CD4-positive, alpha-beta memory T cell (primary cell): ENCODE results near the gene STX10. TPM values are rescaled to one million over a fixed set of nuclear protein-coding genes. Genes with fewer than 3 reads are reported as not detected.

Experiments used
- CTCF ChIA-PET: fragments of 350-600 bp; sonication (Branson Sonifier 250); formaldehyde crosslinking; loops from one replicate; lab custom pipeline; 2021; ENCODE audit warnings: inconsistent platforms; ENCODE audit not compliant: partially characterized antibody; lab: Charles Lee
- POLR2A ChIA-PET: fragments of 350-600 bp; sonication (Branson Sonifier 250); formaldehyde crosslinking; loops from one replicate; lab custom pipeline; 2021; ENCODE audit not compliant: partially characterized antibody; lab: Charles Lee
- DNase-seq, 5 donors: peaks; one replicate each; pipeline versions ENCODE4 v3.0.0 to v3.0.0-alpha.2; 2020 to 2022; ENCODE audit warnings: mixed read lengths in 1 of 5
- H3K27ac ChIP-seq: one replicate; pipeline ENCODE4 v1.7.0; 2013; ENCODE audit warnings: low read depth, low read length
- H3K27me3 ChIP-seq: 2 replicates; pipeline ENCODE4 v1.7.0; 2013; ENCODE audit warnings: mild to moderate bottlenecking, low read length, moderate library complexity; ENCODE audit not compliant: insufficient read depth
- H3K36me3 ChIP-seq: 2 replicates; pipeline ENCODE4 v1.7.0; 2013; ENCODE audit warnings: mild to moderate bottlenecking, low read length, moderate library complexity; ENCODE audit not compliant: insufficient read depth
- H3K4me1 ChIP-seq: 2 replicates; pipeline ENCODE4 v1.7.0; 2013; ENCODE audit warnings: mild to moderate bottlenecking, low read length, moderate library complexity; ENCODE audit not compliant: insufficient read depth
- H3K4me3 ChIP-seq, 2 donors: one replicate each; pipeline ENCODE4 v1.7.0; 2013; ENCODE audit warnings: low read length in 2 of 2, mild to moderate bottlenecking in 1 of 2
- H3K9me3 ChIP-seq, 2 donors: one replicate each; pipeline ENCODE4 v1.7.0; 2013; ENCODE audit warnings: low read length in 2 of 2, control low read depth in 1 of 2; ENCODE audit not compliant: control insufficient read depth in 1 of 2
- H3K27ac Mint-ChIP-seq, 7 donors: one replicate each; pipeline ENCODE4 v1.8.0; 2020 to 2021; ENCODE audit warnings: mixed read lengths in 7 of 7, mild to moderate bottlenecking in 6 of 7, inconsistent platforms in 3 of 7, moderate library complexity in 3 of 7
- H3K27me3 Mint-ChIP-seq, 2 donors: one replicate each; pipeline ENCODE4 v1.8.0; 2020 to 2021; ENCODE audit warnings: mixed read lengths in 2 of 2
- H3K36me3 Mint-ChIP-seq, 2 donors: one replicate each; pipeline ENCODE4 v1.8.0; 2020 to 2021; ENCODE audit warnings: mixed read lengths in 2 of 2, inconsistent platforms in 1 of 2, mild to moderate bottlenecking in 1 of 2
- H3K4me1 Mint-ChIP-seq, 4 donors: one replicate each; pipeline ENCODE4 v1.8.0; 2020 to 2021; ENCODE audit warnings: mixed read lengths in 4 of 4, mild to moderate bottlenecking in 1 of 4
- H3K4me3 Mint-ChIP-seq, 8 donors: one replicate each; pipeline ENCODE4 v1.8.0; 2020 to 2021; ENCODE audit warnings: mixed read lengths in 8 of 8, mild to moderate bottlenecking in 7 of 8, moderate library complexity in 6 of 8, inconsistent platforms in 3 of 8
- H3K9me3 Mint-ChIP-seq, 8 donors: one replicate each; pipeline ENCODE4 v1.8.0; 2020 to 2021; ENCODE audit warnings: mixed read lengths in 8 of 8, mild to moderate bottlenecking in 5 of 8, inconsistent platforms in 3 of 8, moderate library complexity in 1 of 8
- intact Hi-C: fragments of 100-400 bp; cut with micrococcal nuclease; formaldehyde crosslinking; loops from one replicate; pipeline ENCODE4 v1.15.1; 2023
- polyA plus RNA-seq, 2 donors: library from polyadenylated mRNA; unstranded; fragments of 300-500 nt; fragmentation: Illumina TruSeq; gene quantifications; one replicate each; pipeline ENCODE4 v1.2.3, GENCODE V29; 2021
- total RNA-seq, 2 experiments: library from RNA; stranded (reverse); gene quantifications; one replicate each; pipeline ENCODE4 v1.2.3, GENCODE V29; 2021

STX10 gene
- total and polyA plus RNA-seq, 4 experiments from 2014 or later = 57.9 to 64.2 (median 63.9) TPM

GRCh38 chr19:13094106-13094504 lies 56.1 kb downstream of the STX10 start:
- ChIA-PET POLR2A (interaction anchor here (0.8 to 5.0 kb wide), 10 partner anchors 9 to 209 kb away, joined by 3 to 42 read pairs (median 4); partner anchors contain the start of genes CALR, LYL1 and NACC1), CTCF (interaction anchor here (0.8 to 8.2 kb wide), 12 partner anchors 10 to 129 kb away, joined by 3 to 129 read pairs (median 5); no protein-coding TSS in a partner anchor)
- peaks cover 5 to 10% of the 10 kb centered on the region in 2 donors for H3K27me3 Mint-ChIP-seq
- peaks cover 15% of the 10 kb centered on the region for H3K27me3 ChIP-seq
- no peaks in the 10 kb centered on the region for H3K36me3 Mint-ChIP-seq
- H3K4me3 Mint-ChIP-seq = peak overlapping the region in 4 of 8 donors; percentile 17 to 64 (median 37)
- peak in 2 of 5 donors; percentile 0 to 34 for DNase-seq
- peaks cover 43% of the 10 kb centered on the region for H3K4me1 ChIP-seq
- no peaks in the 10 kb centered on the region for H3K36me3 ChIP-seq
- no peaks in the 10 kb centered on the region for H3K9me3 ChIP-seq
- H3K4me3 ChIP-seq = no peak overlapping the region
- intact Hi-C loops = loop anchor here (1.0 to 5.0 kb wide), 3 partner anchors 62 to 168 kb away; no protein-coding TSS in a partner anchor
- H3K27ac ChIP-seq = no peak overlapping the region
- H3K27ac Mint-ChIP-seq = peak overlapping the region in 3 of 7 donors; percentile 25 to 68 (median 29)
- peaks cover 13 to 42% (median 21%) of the 10 kb centered on the region in 4 donors for H3K4me1 Mint-ChIP-seq
- H3K9me3 Mint-ChIP-seq = peaks cover 0 to 1% (median 0%) of the 10 kb centered on the region in 8 donors

Other genes with a start within 250 kb of the STX10 start
- gene SYCE2, start 231.1 kb downstream of the STX10 start, total RNA-seq = under 1 TPM in 1 of 2 experiments, not detected in 1; 0.79 TPM
- gene SYCE2, start 231.1 kb downstream of the STX10 start, polyA plus RNA-seq = not detected
- 10 to 100 TPM; 53.8 to 59.1 TPM for gene FARSA, start 216.7 kb downstream of the STX10 start, total RNA-seq
- 10 to 100 TPM; 63.2 to 68.1 TPM for gene FARSA, start 216.7 kb downstream of the STX10 start, polyA plus RNA-seq
- gene CALR, start 211.8 kb downstream of the STX10 start, total RNA-seq = 100 to 1,000 TPM; 484 to 499 TPM
- 100 to 1,000 TPM in 1 of 2 donors, 10 to 100 TPM in 1; 87.5 to 151 TPM for gene CALR, start 211.8 kb downstream of the STX10 start, polyA plus RNA-seq
- 10 to 100 TPM; 88.6 to 98.4 TPM for gene RAD23A, start 204.5 kb downstream of the STX10 start, total RNA-seq
- 100 to 1,000 TPM in 1 of 2 donors, 10 to 100 TPM in 1; 77.0 to 105 TPM for gene RAD23A, start 204.5 kb downstream of the STX10 start, polyA plus RNA-seq
- 10 to 100 TPM; 14.7 to 17.9 TPM for gene GADD45GIP1, start 193.2 kb downstream of the STX10 start, total RNA-seq
- 10 to 100 TPM; 61.0 to 65.1 TPM for gene GADD45GIP1, start 193.2 kb downstream of the STX10 start, polyA plus RNA-seq
- not detected for gene DAND5, start 180.8 kb downstream of the STX10 start, total RNA-seq
- not detected for gene DAND5, start 180.8 kb downstream of the STX10 start, polyA plus RNA-seq
- 1 to 10 TPM; 4.0 to 5.4 TPM for gene NFIX, start 154.9 kb downstream of the STX10 start, total RNA-seq
- under 1 TPM in 1 of 2 donors, not detected in 1; 0.09 TPM for gene NFIX, start 154.9 kb downstream of the STX10 start, polyA plus RNA-seq
- 10 to 100 TPM; 16.1 to 16.9 TPM for gene LYL1, start 47.5 kb downstream of the STX10 start, total RNA-seq
- gene LYL1, start 47.5 kb downstream of the STX10 start, polyA plus RNA-seq = 1 to 10 TPM; 2.3 to 9.4 TPM
- 10 to 100 TPM; 70.6 to 78.4 TPM for gene TRMT1, start 33.6 kb downstream of the STX10 start, total RNA-seq
- 10 to 100 TPM; 18.0 to 24.9 TPM for gene TRMT1, start 33.6 kb downstream of the STX10 start, polyA plus RNA-seq
- gene NACC1, start 32.1 kb downstream of the STX10 start, total RNA-seq = 10 to 100 TPM; 25.8 to 34.1 TPM
- gene NACC1, start 32.1 kb downstream of the STX10 start, polyA plus RNA-seq = 1 to 10 TPM in 1 of 2 donors, under 1 TPM in 1; 0.15 to 1.8 TPM
- gene IER2, start within 50 bp of the STX10 start, total RNA-seq = 100 to 1,000 TPM; 148 to 153 TPM
- 100 to 1,000 TPM; 201 to 446 TPM for gene IER2, start within 50 bp of the STX10 start, polyA plus RNA-seq